Measurements from ENCODE around the gene POU4F1. TPM values are rescaled to one million over a fixed set of nuclear protein-coding genes. Genes with fewer than 3 reads are reported as not detected.

POU4F1 gene
- total and polyA plus RNA-seq, 7 donors: 0.07 TPM; not detected in 6

DNA sequence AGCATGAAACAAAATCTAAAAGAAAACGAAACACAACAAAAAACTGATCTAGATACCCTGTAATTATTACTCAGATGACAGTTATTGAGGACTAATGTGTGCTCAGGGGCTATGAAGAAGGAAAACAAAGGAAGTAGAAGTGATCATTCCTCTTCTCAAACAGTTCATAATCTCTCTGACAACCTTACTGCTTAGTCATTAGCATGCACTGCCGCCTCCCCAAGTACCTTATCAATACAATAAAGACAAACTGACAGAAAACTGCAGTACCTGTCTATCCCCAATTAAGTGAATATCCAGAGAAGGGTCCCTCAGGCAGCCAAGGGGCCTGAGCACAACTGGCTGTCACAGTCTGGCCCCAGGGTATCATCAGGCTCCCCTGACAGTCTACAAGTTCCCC, 22.0 kb upstream of the POU4F1 start:
- TF ChIP-seq CTCF (IDR thresholded peaks at IDR 0.05) (no peak), EP300 (IDR thresholded peaks at IDR 0.05) (no peak), POLR2A (IDR thresholded peaks at IDR 0.05) (no peak), POLR2AphosphoS5 (IDR thresholded peaks at IDR 0.05) (no peak)
- 87 to 97% methylated on average over 2 of the region's 2 CpGs for WGBS, 2 donors
- peaks cover 0 to 33% (median 0%) of the 10 kb centered on the region in 4 donors for H3K36me3 ChIP-seq

GRCh38 chr13:78623132-78623531, 19.8 kb upstream of the POU4F1 start:
- no peaks in the 10 kb centered on the region for H3K9me3 ChIP-seq
- intact Hi-C loops (cut with DNase I): no loop called here
- peaks cover 0 to 17% (median 0%) of the 10 kb centered on the region in 4 donors for H3K36me3 ChIP-seq
- 96 to 99% methylated on average over 3 of the region's 3 CpGs for WGBS, 2 donors
- TF ChIP-seq CTCF (IDR thresholded peaks at IDR 0.05) (no peak), POLR2AphosphoS5 (IDR thresholded peaks at IDR 0.05) (no peak), EP300 (IDR thresholded peaks at IDR 0.05) (no peak), POLR2A (IDR thresholded peaks at IDR 0.05) (no peak)
- no peaks in the 10 kb centered on the region for H3K4me1 ChIP-seq
- H3K27me3 ChIP-seq: no peaks in the 10 kb centered on the region
- no peak overlapping the region for H3K4me3 ChIP-seq
- DNase-seq: no peak
- no peak overlapping the region for H3K27ac ChIP-seq

More for the DNA sequence above, 22.0 kb upstream of the POU4F1 start:
- Histone ChIP-seq H3K9me3 (no peaks in the 10 kb centered on the region), H3K4me1 (no peaks in the 10 kb centered on the region), H3K27ac (no peak overlapping the region), H3K4me3 (no peak overlapping the region), H3K27me3 (no peaks in the 10 kb centered on the region)
- intact Hi-C loops (cut with DNase I): no loop called here
- DNase-seq: no peak

DNA sequence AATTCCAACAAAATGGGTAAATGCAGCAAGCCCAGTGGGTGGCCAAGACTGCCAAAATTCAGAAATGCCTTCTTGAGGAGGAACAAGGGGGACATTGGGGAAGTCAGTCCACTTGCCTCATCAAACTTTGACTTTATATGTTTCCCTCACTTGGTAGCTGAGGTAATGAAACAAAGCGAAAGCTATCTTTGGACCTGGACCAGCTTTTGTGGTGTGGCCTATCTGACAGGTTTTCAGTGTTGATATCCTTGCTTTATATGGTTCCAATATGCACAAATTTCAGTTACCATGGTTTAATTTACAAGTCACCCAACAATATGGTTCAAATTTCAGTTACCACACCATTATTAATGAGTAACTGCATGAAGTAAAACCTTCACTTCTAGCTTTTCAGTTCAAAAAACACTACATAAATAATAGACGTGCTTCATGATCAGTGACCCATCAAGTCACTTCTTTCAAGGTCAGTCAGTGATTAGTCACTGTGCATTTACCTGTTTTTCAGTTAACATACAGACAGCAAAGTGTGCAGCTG, 17.7 kb upstream of the POU4F1 start:
- DNase-seq: no peak
- H3K36me3 ChIP-seq: peaks cover 0 to 21% (median 7%) of the 10 kb centered on the region in 4 donors
- peaks cover 0 to 3% (median 0%) of the 10 kb centered on the region in 3 donors for H3K27me3 ChIP-seq
- H3K9me3 ChIP-seq: no peaks in the 10 kb centered on the region
- TF ChIP-seq POLR2AphosphoS5 (IDR thresholded peaks at IDR 0.05) (no peak), EP300 (IDR thresholded peaks at IDR 0.05) (no peak), CTCF (IDR thresholded peaks at IDR 0.05) (no peak), POLR2A (IDR thresholded peaks at IDR 0.05) (no peak)
- H3K4me3 ChIP-seq: no peak overlapping the region
- H3K4me1 ChIP-seq: no peaks in the 10 kb centered on the region
- no peak overlapping the region for H3K27ac ChIP-seq
- WGBS, 2 donors: 88 to 89% methylated on average over 2 of the region's 2 CpGs
- intact Hi-C loops (cut with DNase I): no loop called here

- no peaks in the 10 kb centered on the region for H3K4me1 ChIP-seq
- no peak overlapping the region for H3K4me3 ChIP-seq
- 29 to 78% methylated on average over 1 of the region's 1 CpG for WGBS, 2 donors
- H3K36me3 ChIP-seq: peaks cover 0 to 19% (median 7%) of the 10 kb centered on the region in 4 donors
- intact Hi-C loops (cut with DNase I): no loop called here
- H3K27me3 ChIP-seq: peaks cover 0 to 3% (median 0%) of the 10 kb centered on the region in 3 donors
- TF ChIP-seq EP300 (IDR thresholded peaks at IDR 0.05) (no peak), POLR2A (IDR thresholded peaks at IDR 0.05) (no peak), CTCF (IDR thresholded peaks at IDR 0.05) (no peak), POLR2AphosphoS5 (IDR thresholded peaks at IDR 0.05) (no peak)
- no peaks in the 10 kb centered on the region for H3K9me3 ChIP-seq
- DNase-seq: no peak
- H3K27ac ChIP-seq: no peak overlapping the region
Measured at GRCh38 chr13:78618411-78618810, 15.1 kb upstream of the POU4F1 start.

DNA sequence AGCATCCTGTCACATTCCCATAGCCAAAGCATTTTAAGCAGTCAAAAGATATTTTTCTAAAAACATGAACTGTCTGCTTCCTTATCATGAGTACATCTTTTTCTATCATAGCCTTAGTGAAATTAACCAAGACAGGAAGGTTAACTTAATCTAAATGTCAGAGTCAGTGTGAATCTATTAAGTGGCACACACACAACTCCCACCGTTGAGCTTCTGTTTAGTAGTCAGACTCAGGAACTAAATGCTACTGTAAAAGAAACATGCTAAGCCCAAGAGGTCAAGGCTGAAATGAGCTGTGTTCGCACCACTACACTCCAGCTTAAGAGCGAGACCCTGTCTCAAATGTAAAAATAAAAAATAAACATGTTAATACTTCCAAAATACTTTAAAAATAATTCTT, 7.7 kb upstream of the POU4F1 start:
- Histone ChIP-seq H3K27me3 (peaks cover 31 to 60% (median 44%) of the 10 kb centered on the region in 3 donors), H3K9me3 (no peaks in the 10 kb centered on the region), H3K4me1 (peaks cover 0 to 33% (median 25%) of the 10 kb centered on the region in 4 donors), H3K4me3 (no peak overlapping the region), H3K36me3 (peaks cover 0 to 4% (median 0%) of the 10 kb centered on the region in 4 donors), H3K27ac (no peak overlapping the region)
- intact Hi-C loops (cut with DNase I): no loop called here
- no peak for TF ChIP-seq EP300 (IDR thresholded peaks at IDR 0.05)
- TF ChIP-seq POLR2AphosphoS5 (IDR thresholded peaks at IDR 0.05): no peak
- TF ChIP-seq CTCF (IDR thresholded peaks at IDR 0.05): no peak
- no peak for DNase-seq
- WGBS, 2 donors: 64 to 71% methylated on average over 3 of the region's 3 CpGs

Data from sigmoid colon (tissue), 7 donors.